HG03432 (cell line): ENCODE measurements around the gene ATP1A4.
A peak's percentile ranks its signal among the peaks of the same experiment; 100 is the strongest.

Experiments
- ATAC-seq: cut with Tn5 transposase; IDR thresholded peaks from one replicate; pipeline ENCODE4 v1.9.1; 2021; ENCODE audit warnings: mild to moderate bottlenecking, moderate library complexity; ENCODE audit not compliant: unreplicated experiment

Gene ATP1A4

GRCh38 chr1:160204526-160205241, 53.3 kb downstream of the ATP1A4 start:
- ATAC-seq, result peak; percentile 71

GRCh38 chr1:160205242-160206035, 54.0 kb downstream of the ATP1A4 start, which contains the start of gene PEA15:
PEA15 (plus strand) TSS chr1:160205384; CDS start chr1:160211545, 6,161 bp downstream.
- ATAC-seq, result peak; percentile 57

DNA sequence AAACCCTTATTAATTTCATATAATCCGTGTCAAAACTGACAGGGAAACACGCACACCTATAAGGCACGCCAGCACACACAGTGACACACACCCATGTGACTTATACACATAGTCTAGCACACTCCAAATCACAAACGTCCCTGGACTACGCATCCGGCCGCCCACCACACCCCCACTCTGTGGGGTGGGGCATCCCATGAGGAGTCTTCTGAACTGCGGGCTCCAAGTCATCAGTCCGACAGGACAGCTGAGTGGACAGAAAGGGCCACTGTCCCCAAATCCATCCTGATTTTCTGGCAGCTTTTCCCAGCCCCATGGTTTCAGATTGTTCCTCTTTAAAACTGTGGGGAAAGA, 54.6 kb downstream of the ATP1A4 start:
- peak; percentile 28 for ATAC-seq

- ATAC-seq, result no peak
Observed at GRCh38 chr1:160206421-160207117, 55.2 kb downstream of the ATP1A4 start.

DNA sequence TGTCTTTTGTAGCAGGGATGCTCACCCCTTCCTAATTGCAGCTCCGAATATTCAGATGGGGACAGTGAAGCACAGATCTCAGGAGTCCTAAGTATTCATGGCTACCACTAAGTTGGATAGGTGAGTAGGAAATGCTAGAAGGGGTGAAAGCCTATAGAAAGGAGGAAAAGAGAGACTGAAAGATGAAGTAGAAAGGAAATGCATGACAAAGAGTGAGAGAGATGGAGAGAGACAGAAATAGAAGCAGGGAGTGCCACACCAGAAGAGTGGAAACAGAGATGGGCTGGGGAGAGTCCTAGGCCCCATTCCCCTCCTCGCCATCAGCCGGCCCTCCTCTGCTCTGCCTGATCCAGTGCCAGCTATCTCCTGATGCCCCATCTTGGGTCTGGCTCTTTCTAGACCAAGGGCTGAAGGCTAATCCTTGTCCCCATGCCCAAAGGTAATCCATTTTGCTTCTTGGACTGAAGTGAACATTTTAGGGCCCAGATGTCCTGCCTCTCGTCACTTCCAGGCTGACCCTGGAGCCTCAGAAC, 55.8 kb downstream of the ATP1A4 start:
- ATAC-seq, result no peak

DNA sequence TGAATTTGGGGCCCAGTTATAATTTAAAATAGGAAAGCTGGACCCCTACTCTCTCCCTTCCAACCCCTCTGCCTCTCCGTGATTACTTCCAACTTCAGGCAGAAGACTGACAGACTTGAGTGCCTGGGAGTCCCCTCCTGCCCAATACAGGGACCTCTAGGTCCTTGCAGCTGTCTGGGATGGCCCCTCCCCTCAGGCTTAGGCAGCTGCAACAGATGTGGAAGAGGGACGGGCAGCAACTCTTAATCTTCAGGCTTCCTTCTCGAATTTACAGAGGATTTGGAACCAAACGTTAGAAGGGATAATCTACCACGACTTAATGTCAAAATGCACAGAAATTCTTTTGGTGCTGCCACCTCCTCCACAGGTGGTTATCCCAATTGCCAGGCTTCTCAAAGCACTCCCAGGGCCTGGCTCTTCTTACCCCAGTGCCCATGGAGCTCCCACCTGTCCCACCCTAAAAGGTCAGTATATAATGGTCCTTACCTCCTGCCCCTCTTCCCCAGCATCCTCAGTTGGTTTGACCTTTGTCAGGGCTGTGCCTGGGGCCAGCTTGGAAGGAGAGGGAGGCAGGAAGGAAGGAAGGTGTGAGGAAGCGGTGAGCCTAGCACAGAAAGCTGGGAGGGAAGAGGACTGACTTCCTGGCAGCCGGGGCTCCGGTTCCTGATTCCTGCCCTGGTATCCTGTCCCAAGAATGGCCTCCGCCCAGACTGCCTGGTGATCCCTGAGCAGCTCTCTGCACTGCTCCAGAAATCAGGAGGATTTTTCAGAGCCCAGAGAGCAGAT, 56.6 kb downstream of the ATP1A4 start:
- ATAC-seq, result no peak

- no peak for ATAC-seq
Observed at GRCh38 chr1:160208557-160209320, 57.3 kb downstream of the ATP1A4 start.

DNA sequence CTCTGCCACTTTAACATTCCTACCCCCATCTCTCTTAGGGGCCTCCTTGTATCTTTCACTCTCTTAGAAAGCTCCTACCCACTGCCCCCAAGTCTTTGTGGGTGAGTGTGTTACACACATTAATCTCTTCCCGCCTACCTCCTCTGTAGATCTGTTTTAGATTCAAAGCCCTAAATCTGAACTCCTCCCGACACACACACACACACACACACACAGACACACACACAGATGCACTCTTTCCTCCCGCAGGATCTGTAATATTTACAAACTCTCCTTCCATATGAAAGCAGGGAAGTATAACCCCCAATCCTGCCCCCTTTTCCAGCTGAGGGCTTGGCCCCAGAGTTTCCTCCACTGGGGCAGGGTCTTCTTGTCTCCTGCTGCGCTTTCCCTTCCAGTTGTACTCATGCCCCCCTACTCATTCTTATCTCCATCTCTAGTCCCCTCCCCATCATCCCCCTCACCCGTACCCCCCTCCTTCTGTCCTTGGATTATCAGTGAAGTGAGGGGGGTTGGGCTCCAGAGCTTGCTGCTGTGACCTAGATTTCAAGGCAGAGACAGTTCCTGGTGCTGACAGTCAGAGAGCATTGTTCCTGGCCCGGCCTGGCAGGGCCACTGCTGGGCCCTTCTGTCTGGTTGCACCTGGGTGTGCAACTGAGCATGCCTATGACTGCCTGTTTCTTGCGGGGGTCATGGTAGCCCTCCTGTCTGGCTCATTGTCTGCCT, 58.1 kb downstream of the ATP1A4 start:
- no peak for ATAC-seq

GRCh38 chr1:160210561-160210960, 59.2 kb downstream of the ATP1A4 start:
- ATAC-seq, result no peak

DNA sequence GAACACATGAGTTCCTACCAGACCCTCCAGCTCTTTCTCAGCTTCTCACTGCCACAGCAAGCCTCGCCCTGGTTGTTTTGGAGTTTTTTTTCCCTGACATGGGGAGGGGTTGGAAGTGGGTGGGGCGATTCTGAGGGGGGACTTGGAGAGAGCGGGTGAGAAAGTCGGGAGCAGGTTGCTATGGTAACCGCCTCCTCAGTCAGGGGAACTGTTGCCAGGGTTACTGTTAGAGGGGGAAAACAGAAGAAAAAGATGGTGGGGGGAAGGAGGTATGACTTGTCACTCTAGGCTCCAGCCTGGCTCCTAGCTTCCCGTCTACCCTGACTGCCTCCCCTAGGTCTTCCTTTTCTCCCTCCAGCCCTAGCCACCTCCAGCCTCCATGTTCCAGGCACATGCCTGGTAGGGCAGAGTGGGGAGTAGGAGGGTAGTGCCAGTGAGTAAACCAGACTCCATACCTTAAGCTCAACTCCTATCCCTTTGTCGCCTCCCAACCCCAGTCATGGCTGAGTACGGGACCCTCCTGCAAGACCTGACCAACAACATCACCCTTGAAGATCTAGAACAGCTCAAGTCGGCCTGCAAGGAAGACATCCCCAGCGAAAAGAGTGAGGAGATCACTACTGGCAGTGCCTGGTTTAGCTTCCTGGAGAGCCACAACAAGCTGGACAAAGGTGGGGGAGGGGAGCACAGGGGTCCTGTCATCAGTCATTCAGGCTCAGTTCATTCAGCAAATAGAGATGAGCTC, 59.8 kb downstream of the ATP1A4 start:
- no peak for ATAC-seq

DNA sequence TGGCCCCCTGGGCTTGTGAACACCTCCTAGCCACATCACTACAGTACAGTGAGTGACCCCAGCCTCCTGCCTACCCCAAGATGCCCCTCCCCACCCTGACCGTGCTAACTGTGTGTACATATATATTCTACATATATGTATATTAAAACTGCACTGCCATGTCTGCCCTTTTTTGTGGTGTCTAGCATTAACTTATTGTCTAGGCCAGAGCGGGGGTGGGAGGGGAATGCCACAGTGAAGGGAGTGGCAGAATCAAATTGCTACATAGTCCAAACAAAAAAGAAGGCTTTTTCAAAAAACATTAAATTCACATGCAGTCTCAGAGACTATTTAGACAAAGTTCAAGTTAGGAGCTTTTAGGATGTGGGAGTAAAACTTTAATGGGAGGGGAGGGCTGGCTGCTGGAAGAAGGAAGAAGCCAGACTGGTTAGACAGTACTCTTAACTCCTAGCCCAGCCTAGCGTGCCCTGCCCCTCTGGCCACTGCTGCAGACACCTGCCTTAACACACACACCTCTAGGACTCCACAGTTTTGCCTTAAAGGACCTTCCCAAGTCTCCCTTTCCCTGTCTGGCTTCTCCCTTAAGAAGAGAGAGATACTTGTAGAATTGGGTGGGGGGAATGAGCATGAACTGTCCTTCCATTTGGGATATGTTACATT, 63.2 kb downstream of the ATP1A4 start:
- no peak for ATAC-seq

GRCh38 chr1:160216301-160216700, 64.9 kb downstream of the ATP1A4 start:
- ATAC-seq, result no peak

GRCh38 chr1:160217481-160218051, 66.2 kb downstream of the ATP1A4 start:
- no peak for ATAC-seq

- ATAC-seq, result no peak
Observed at GRCh38 chr1:160219062-160219929, 67.9 kb downstream of the ATP1A4 start.

DNA sequence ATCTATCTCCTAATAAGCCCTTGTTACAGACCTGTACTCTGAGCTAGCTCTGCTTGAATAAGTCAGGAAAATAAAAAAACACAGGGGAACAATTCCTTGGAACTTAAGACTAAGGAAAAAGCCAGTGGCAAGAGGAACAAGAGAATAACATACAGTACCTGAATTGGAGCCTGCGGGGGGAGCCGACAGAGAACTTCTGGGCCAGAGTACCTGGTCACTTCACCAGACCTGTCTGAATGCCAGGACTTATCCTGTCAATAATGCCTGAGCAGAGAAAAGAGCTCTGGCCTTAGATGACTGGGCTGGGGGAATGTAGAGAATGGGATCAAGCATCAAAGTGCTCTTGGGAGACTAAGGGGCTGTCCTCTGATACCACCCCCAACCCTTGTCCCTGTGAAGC, 68.9 kb downstream of the ATP1A4 start:
- no peak for ATAC-seq

GRCh38 chr1:160221089-160221488, 69.7 kb downstream of the ATP1A4 start:
- no peak for ATAC-seq

GRCh38 chr1:160222546-160222945, 71.1 kb downstream of the ATP1A4 start:
- ATAC-seq, result no peak
